K562 (cell line): ENCODE results near the gene DHX40. TPM values are rescaled to one million over a fixed set of nuclear protein-coding genes. Genes with fewer than 3 reads are reported as not detected.

Experiments used
- ATAC-seq: fragments of 200-7000 bp; cut with Tn5 transposase; 3 replicates; pipeline ENCODE4 v1.9.1; 2020; ENCODE audit warnings: moderate library complexity
- BruUV-seq: library from RNA; stranded (reverse); fragments of 400-500 nt; replicated peaks from 2 replicates; lab custom pipeline; 2021; lab: Mats Ljungman, UMichigan
- CTCF ChIA-PET: fragments of 300-600 bp; formaldehyde crosslinking; extraction: SDS; loops from one replicate; lab custom pipeline; 2021; ENCODE audit warnings: low intra/inter-chr PET ratio; lab: Yijun Ruan, JAX
- POLR2A ChIA-PET: fragments of 300-600, 350-650 bp; sonication (Branson Sonifier 250); formaldehyde crosslinking; extraction: SDS; loops from one replicate; lab custom pipeline; 2021; ENCODE audit warnings: antibody characterized with exemption, inconsistent platforms; lab: Yijun Ruan, JAX
- DNase-seq, 4 experiments: peaks; one replicate each; pipeline versions ENCODE4 v3.0.0 to v3.0.0-alpha.2; 2011 to 2018; ENCODE audit warnings: low spot score in 3 of 4, mixed read lengths in 3 of 4; ENCODE audit errors: extremely low read depth in 1 of 4
- FAIRE-seq: peaks from 2 replicates; lab custom pipeline; 2011; peaks lifted over from hg19 to GRCh38; lab: Jason Lieb, UNC
- H2AFZ ChIP-seq: 2 replicates; pipeline ENCODE4 v1.6.0; 2011; ENCODE audit warnings: low read depth, low read length, control low read depth, inconsistent platforms
- H3K27ac ChIP-seq: fragments of 200-600 bp; 3 replicates; pipeline ENCODE4 v1.8.0; 2011; ENCODE audit warnings: low read depth, mild to moderate bottlenecking, control low read depth, inconsistent platforms, low read length, moderate library complexity, mixed read lengths; ENCODE audit errors: extremely low read depth
- H3K27me3 ChIP-seq, 2 experiments: fragments of 300-600 bp in 1 of 2; 2 replicates in 1 of 2; 3 replicates in 1 of 2; pipeline versions ENCODE4 v1.6.0 to v1.8.0; 2011; ENCODE audit warnings: inconsistent platforms in 2 of 2, low read length in 2 of 2, mild to moderate bottlenecking in 1 of 2, mixed read lengths in 1 of 2, moderate library complexity in 1 of 2; ENCODE audit not compliant: control insufficient read depth in 2 of 2, insufficient read depth in 2 of 2
- H3K36me3 ChIP-seq: fragments of 300-600 bp; 3 replicates; pipeline ENCODE4 v1.8.0; 2011; ENCODE audit warnings: mild to moderate bottlenecking, low read length, inconsistent platforms; ENCODE audit not compliant: control insufficient read depth, insufficient read depth
- H3K4me1 ChIP-seq, 2 experiments: fragments of 200-600 bp in 1 of 2; replicated peaks in 1 of 2; 2 replicates in 1 of 2; 3 replicates in 1 of 2; pipeline versions ENCODE4 v1.5.1 to v1.8.0; 2011; ENCODE audit warnings: inconsistent platforms in 2 of 2, low read length in 2 of 2, mild to moderate bottlenecking in 1 of 2, mixed read lengths in 1 of 2, moderate library complexity in 1 of 2; ENCODE audit not compliant: control insufficient read depth in 2 of 2, insufficient read depth in 2 of 2
- H3K4me2 ChIP-seq: 2 replicates; pipeline ENCODE4 v1.6.1; 2011; ENCODE audit warnings: low read length, control low read depth, inconsistent platforms, mixed read lengths; ENCODE audit not compliant: insufficient read depth
- H3K4me3 ChIP-seq: fragments of 200-600 bp; sonication (generic), shearing (Covaris generic); 2 replicates; pipeline ENCODE4 v1.5.1; 2016; ENCODE audit warnings: control low read depth, inconsistent platforms
- H3K79me2 ChIP-seq: fragments of 200-600 bp; 3 replicates; pipeline ENCODE4 v1.8.0; 2011; ENCODE audit warnings: low read length, inconsistent platforms; ENCODE audit not compliant: control insufficient read depth, insufficient read depth
- H3K9ac ChIP-seq, 2 experiments: 2 replicates each; pipeline versions ENCODE4 v1.6.0 to v1.6.1; 2011; ENCODE audit warnings: low read depth in 2 of 2, low read length in 2 of 2, control low read depth in 1 of 2, inconsistent platforms in 1 of 2, mild to moderate bottlenecking in 1 of 2, mixed read lengths in 1 of 2; ENCODE audit not compliant: insufficient read depth in 1 of 2
- H3K9me1 ChIP-seq: one replicate; pipeline ENCODE4 v1.6.0; 2011; ENCODE audit warnings: inconsistent platforms, mild to moderate bottlenecking, low read length, moderate library complexity; ENCODE audit not compliant: control insufficient read depth, insufficient read depth
- H3K9me3 ChIP-seq: replicated peaks from 2 replicates; pipeline ENCODE4 v1.5.1; 2011; ENCODE audit warnings: low read depth, low read length, inconsistent platforms; ENCODE audit not compliant: control insufficient read depth, insufficient read depth
- H4K20me1 ChIP-seq: replicated peaks from 2 replicates; pipeline ENCODE4 v1.6.1; 2011; ENCODE audit warnings: low read length, inconsistent platforms, mixed read lengths; ENCODE audit not compliant: control insufficient read depth, insufficient read depth
- C11orf30 ChIP-seq: fragments of 450-650 bp; IDR thresholded peaks from 2 replicates; pipeline ENCODE4 v1.6.1; 2016; ENCODE audit warnings: low read depth, mild to moderate bottlenecking
- FOXA1 ChIP-seq: fragments of 450-650 bp; IDR thresholded peaks from 2 replicates; pipeline ENCODE4 v1.6.1; 2016; ENCODE audit warnings: mild to moderate bottlenecking, borderline replicate concordance
- HDAC3 ChIP-seq: fragments of 450-650 bp; IDR thresholded peaks from 2 replicates; pipeline ENCODE4 v1.6.1; 2018; ENCODE audit warnings: borderline replicate concordance, mild to moderate bottlenecking, moderate library complexity; ENCODE audit not compliant: partially characterized antibody
- MAFF ChIP-seq: IDR thresholded peaks from 2 replicates; pipeline ENCODE4 v1.6.1; 2012; ENCODE audit warnings: low read length, improper control_type of control experiment
- MAFK ChIP-seq: IDR thresholded peaks from 2 replicates; pipeline ENCODE4 v1.6.1; 2011; ENCODE audit warnings: low read length, improper control_type of control experiment
- RBM14 ChIP-seq: fragments of 200-400 bp; formaldehyde crosslinking; IDR thresholded peaks from 2 replicates; pipeline ENCODE4 v1.6.1; 2018; ENCODE audit warnings: low read depth, mild to moderate bottlenecking, low read length, moderate library complexity, borderline replicate concordance; ENCODE audit not compliant: insufficient read depth
- ZNF316 ChIP-seq: fragments of 450-650 bp; IDR thresholded peaks from 2 replicates; pipeline ENCODE4 v1.6.1; 2016
- in situ Hi-C: fragments of 300-500 bp; cut with MboI; formaldehyde crosslinking; loops from 4 replicates; pipeline ENCODE4 v1.15.0; 2018; ENCODE audit warnings: inconsistent platforms, mixed read lengths
- intact Hi-C: fragments of 100-400 bp; cut with micrococcal nuclease; formaldehyde crosslinking; loops from 2 replicates; pipeline ENCODE4 v1.14.2; 2022
- polyA plus RNA-seq, 8 experiments: library from polyadenylated mRNA; depleted of rRNA in 4 of 8; stranded (reverse) in 5 of 8; unstranded in 3 of 8; fragments of >200 nt; fragmentation: Nextera tagmentation in 2 of 8; fragmentation: Illumina TruSeq in 1 of 8; extraction: Ambion mirVana in 2 of 8; extraction: Trizol in 1 of 8; gene quantifications; 2 replicates each; pipeline versions ENCODE4 v1.2.1 to v1.2.3, GENCODE V29; 2011 to 2014; ENCODE audit warnings: inconsistent platforms in 1 of 8, missing spikeins in 1 of 8
- total RNA-seq, 7 experiments: library from RNA; depleted of rRNA in 6 of 7; stranded (reverse); fragments of >200 nt in 6 of 7; fragmentation: Illumina TruSeq in 2 of 7; extraction: Trizol in 2 of 7; gene quantifications; 2 replicates each; pipeline versions ENCODE4 v1.2.1 to v1.2.3, GENCODE V29; 2011 to 2021; ENCODE audit warnings: low replicate concordance in 1 of 7

DHX40 gene
- total and polyA plus RNA-seq, 9 of the 15 experiments (the other 6 are each of a cell fraction or from before 2014, with no cell fraction given), result 7.2 to 38.6 (median 18.7) TPM

- Histone ChIP-seq H3K4me2 (no peak overlapping the region), H3K9me1 (no peaks in the 10 kb centered on the region), H3K9me3 (no peaks in the 10 kb centered on the region), H4K20me1 (no peaks in the 10 kb centered on the region), H3K4me1 (peaks cover 2 to 5% of the 10 kb centered on the region in 2 experiments; a peak in 4 of 5 replicates), H3K79me2 (no peaks in the 10 kb centered on the region), H2AFZ (no peak overlapping the region), H3K36me3 (peaks cover 10% of the 10 kb centered on the region), H3K9ac (no peak overlapping the region), H3K27me3 (no peaks in the 10 kb centered on the region), H3K4me3 (no peak overlapping the region), H3K27ac (no peak overlapping the region)
- ATAC-seq (no peak), DNase-seq (no peak), FAIRE-seq (no peak)
- ChIA-PET CTCF (no interaction called here), POLR2A (interaction anchor here (0.6 to 1.2 kb wide), 2 partner anchors 8 to 201 kb away, joined by 3 to 4 read pairs; partner anchors contain the start of gene CLTC)
- TF ChIP-seq ZNF316 (peak; percentile 70), MAFF (peak; percentile 38), C11orf30 (peak; percentile 50; the same call in 1 of the 2 replicates), HDAC3 (no peak), RBM14 (no peak), MAFK (peak; percentile 31; the same call in 1 of the 2 replicates), FOXA1 (no peak)
- in situ Hi-C loops (no loop called here), intact Hi-C loops (no loop called here)
- BruUV-seq, result no TSS peak
Measured at GRCh38 chr17:59611503-59611902, 46.1 kb downstream of the DHX40 start.
